H1 (cell line): Measurements from ENCODE around the gene IRX4. TPM values are rescaled to one million over a fixed set of nuclear protein-coding genes. Genes with fewer than 3 reads are reported as not detected.

Experiments used
- CHD7 ChIP-seq: fragments of 300-600 bp; sonication (generic); IDR thresholded peaks from 2 replicates; pipeline ENCODE4 v1.7.1; 2012; ENCODE audit warnings: low read length, moderate library complexity, mild to moderate bottlenecking, inconsistent platforms; ENCODE audit not compliant: insufficient replicate concordance
- RFX5 ChIP-seq: IDR thresholded peaks from 2 replicates; pipeline ENCODE4 v1.6.1; 2011; ENCODE audit warnings: low read depth, low read length, improper control_type of control experiment, borderline replicate concordance
- polyA plus RNA-seq, 7 experiments: library from polyadenylated mRNA; depleted of rRNA in 3 of 7; stranded (reverse) in 5 of 7; unstranded in 2 of 7; fragments of >200 nt in 5 of 7; fragments of 200-250 nt in 2 of 7; gene quantifications; 1 replicate in 5 of 7; 2 replicates in 1 of 7; 4 replicates in 1 of 7; pipeline versions ENCODE4 v1.2.1 to v1.2.3, GENCODE V29; 2011 to 2013; ENCODE audit warnings: missing spikeins in 2 of 7, mixed read lengths in 2 of 7
- total RNA-seq: library from RNA; stranded (reverse); fragmentation: NEBNext Ultra II Directional; extraction: Animal tissue kit (Norgen Biotek cat#: 25700); gene quantifications from 2 replicates; pipeline ENCODE4 v1.2.1, GENCODE V29; 2021

IRX4 gene
- total and polyA plus RNA-seq, 2 of the 8 experiments (the other 6 are each of a cell fraction or from before 2014, with no cell fraction given) = 0.45 to 1.2 TPM

GRCh38 chr5:1831257-1831656, 51.5 kb downstream of the IRX4 start (continued):
- TF ChIP-seq CHD7 (no peak), RFX5 (no peak)
- TF ChIP-seq, all 59 proteins: peak for 0
